ENCODE results near the gene ACTG1. TPM values are rescaled to one million over a fixed set of nuclear protein-coding genes. Genes with fewer than 3 reads are reported as not detected.

Gene ACTG1
- total and polyA plus RNA-seq, 2 of the 13 experiments (the other 11 are each of a cell fraction or from before 2014, with no cell fraction given): 973 to 1,138 TPM

GRCh38 chr17:81487487-81488275, 24.9 kb downstream of the ACTG1 start (continued):
- TF ChIP-seq ZNF740 (CRISPR knock-in tag; IDR thresholded peaks at IDR 0.05) (peak; percentile 36; the same call in 1 of the 2 replicates), SRY (CRISPR knock-in tag; IDR thresholded peaks at IDR 0.05) (peak; percentile 57; the same call in 1 of the 2 replicates), CSRNP2 (CRISPR knock-in tag; conservative IDR thresholded peaks at IDR 0.05; ENCODE audit: low read depth) (no peak), ZNF543 (CRISPR knock-in tag; IDR thresholded peaks at IDR 0.05) (peak; percentile 28; the same call in 1 of the 2 replicates), GMEB1 (CRISPR knock-in tag; IDR thresholded peaks at IDR 0.05; ENCODE audit: borderline replicate concordance) (no peak), CC2D1A (CRISPR knock-in tag; IDR thresholded peaks at IDR 0.05) (0 out of 2 replicates have a peak, but pooled peaks have one; percentile 22), NAIF1 (CRISPR knock-in tag; IDR thresholded peaks at IDR 0.05; ENCODE audit: borderline replicate concordance) (peak; percentile 50; the same call in 1 of the 2 replicates), NCOA2 (CRISPR knock-in tag; IDR thresholded peaks at IDR 0.05) (no peak), YEATS2 (CRISPR knock-in tag; IDR thresholded peaks at IDR 0.05; ENCODE audit: borderline replicate concordance) (no peak), HMGXB4 (CRISPR knock-in tag; IDR thresholded peaks at IDR 0.05; ENCODE audit: borderline replicate concordance in 1 of 2, low read depth in 1 of 2) (peak in 1 of 2 experiments; percentile 49; a peak in 2 of 4 replicates), ARNT2 (CRISPR knock-in tag; IDR thresholded peaks at IDR 0.05; ENCODE audit: low read depth) (peak; percentile 94), HIVEP1 (CRISPR knock-in tag; IDR thresholded peaks at IDR 0.05) (no peak; the same call in 1 of the 2 replicates), CREM (IDR thresholded peaks at IDR 0.05) (no peak), CREM (CRISPR knock-in tag; IDR thresholded peaks at IDR 0.05) (no peak), HDAC2 (CRISPR knock-in tag; IDR thresholded peaks at IDR 0.05) (no peak), ZNF235 (CRISPR knock-in tag; IDR thresholded peaks at IDR 0.05; ENCODE audit: borderline replicate concordance) (peak; percentile 77; the same call in 1 of the 2 replicates), NONO (IDR thresholded peaks at IDR 0.05) (no peak), NONO (CRISPR knock-in tag; conservative IDR thresholded peaks at IDR 0.05) (no peak), ZNF83 (CRISPR knock-in tag; IDR thresholded peaks at IDR 0.05; ENCODE audit: borderline replicate concordance) (no peak), ARHGAP35 (CRISPR knock-in tag; IDR thresholded peaks at IDR 0.05; ENCODE audit: borderline replicate concordance) (0 out of 2 replicates have a peak, but pooled peaks have one; percentile 25), IRF1 (CRISPR knock-in tag; IDR thresholded peaks at IDR 0.05; ENCODE audit: low read depth) (no peak), NFRKB (IDR thresholded peaks at IDR 0.05) (no peak), PRMT3 (CRISPR knock-in tag; IDR thresholded peaks at IDR 0.05; ENCODE audit: borderline replicate concordance, low read depth) (0 out of 2 replicates have a peak, but pooled peaks have one; percentile 45)
